D721Med (cell line): Measurements from ENCODE around the gene TMEM260.

Experiments used
- DNase-seq: peaks from one replicate; pipeline ENCODE4 v3.0.0; 2011; ENCODE audit warnings: low spot score; ENCODE audit not compliant: insufficient read length
- FAIRE-seq: peaks from 2 replicates; lab custom pipeline; 2011; peaks lifted over from hg19 to GRCh38; lab: Jason Lieb, UNC
- TF ChIP-seq, protein P1 (sequence below): IDR thresholded peaks from 2 replicates; pipeline ENCODE4 v1.5.1; 2012; ENCODE audit warnings: mild to moderate bottlenecking, control low read depth; ENCODE audit not compliant: insufficient read depth; ENCODE audit errors: missing control alignments

Gene TMEM260

DNA sequence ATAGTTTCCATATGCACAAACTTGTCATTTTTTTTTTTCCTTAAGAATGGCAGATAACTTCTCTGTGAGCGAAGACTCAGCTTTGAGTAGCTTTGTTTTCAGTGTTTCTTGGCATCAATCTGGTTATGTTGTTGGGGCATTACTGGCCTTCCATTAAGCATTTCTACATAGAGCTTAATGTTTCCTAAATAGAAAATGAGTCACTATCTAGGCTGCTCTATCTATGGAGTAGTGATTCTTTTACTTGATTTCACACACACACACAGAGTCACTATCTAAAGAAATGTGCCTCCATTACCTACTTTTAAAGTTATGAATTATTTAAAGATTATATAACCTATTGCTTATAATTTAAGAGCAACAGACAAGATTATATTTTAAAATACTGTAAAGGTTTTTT lies 53.9 kb downstream of the TMEM260 start:
- FAIRE-seq (peak; percentile 58), DNase-seq (no peak)
- TF ChIP-seq, protein P1, sequence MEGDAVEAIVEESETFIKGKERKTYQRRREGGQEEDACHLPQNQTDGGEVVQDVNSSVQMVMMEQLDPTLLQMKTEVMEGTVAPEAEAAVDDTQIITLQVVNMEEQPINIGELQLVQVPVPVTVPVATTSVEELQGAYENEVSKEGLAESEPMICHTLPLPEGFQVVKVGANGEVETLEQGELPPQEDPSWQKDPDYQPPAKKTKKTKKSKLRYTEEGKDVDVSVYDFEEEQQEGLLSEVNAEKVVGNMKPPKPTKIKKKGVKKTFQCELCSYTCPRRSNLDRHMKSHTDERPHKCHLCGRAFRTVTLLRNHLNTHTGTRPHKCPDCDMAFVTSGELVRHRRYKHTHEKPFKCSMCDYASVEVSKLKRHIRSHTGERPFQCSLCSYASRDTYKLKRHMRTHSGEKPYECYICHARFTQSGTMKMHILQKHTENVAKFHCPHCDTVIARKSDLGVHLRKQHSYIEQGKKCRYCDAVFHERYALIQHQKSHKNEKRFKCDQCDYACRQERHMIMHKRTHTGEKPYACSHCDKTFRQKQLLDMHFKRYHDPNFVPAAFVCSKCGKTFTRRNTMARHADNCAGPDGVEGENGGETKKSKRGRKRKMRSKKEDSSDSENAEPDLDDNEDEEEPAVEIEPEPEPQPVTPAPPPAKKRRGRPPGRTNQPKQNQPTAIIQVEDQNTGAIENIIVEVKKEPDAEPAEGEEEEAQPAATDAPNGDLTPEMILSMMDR = no peak

DNA sequence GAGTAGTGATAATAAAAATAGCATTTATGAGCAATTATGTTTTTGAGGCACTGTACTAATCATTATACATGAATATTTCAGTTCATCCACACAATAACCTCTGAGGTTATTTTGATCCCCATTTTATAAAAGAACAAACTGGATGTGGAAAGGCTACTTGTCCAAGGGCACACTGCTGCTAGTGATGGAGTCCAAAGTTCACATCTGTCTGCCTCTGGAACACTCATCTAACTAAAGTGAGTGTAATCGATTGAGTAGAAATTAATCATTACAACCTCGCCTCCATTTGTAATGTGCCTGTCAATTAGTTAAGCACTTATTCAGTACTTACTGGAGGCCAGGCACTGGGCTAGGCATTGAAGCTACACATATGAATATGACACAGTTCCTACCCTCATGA lies 55.4 kb downstream of the TMEM260 start:
- no peak for FAIRE-seq
- TF ChIP-seq, protein P1 = no peak
- no peak for DNase-seq

DNA sequence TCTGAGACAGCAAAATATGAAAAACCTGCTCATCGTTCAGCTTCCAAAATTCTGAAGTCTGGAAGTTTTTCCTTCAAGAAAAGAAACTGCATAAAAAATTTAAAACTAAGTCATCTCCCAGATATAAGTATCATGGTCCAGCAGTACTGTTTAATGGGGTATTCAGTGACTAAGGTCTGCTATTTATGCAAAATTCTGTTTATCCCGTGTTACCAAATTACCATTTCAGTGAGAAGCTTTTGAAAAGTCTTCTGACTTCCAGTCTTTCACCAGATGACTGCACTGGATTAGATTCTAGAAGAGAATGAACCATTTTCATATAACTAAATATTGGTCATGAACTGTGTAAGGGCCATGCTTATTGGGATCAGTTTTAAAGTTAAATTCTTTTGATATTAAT lies 67.9 kb downstream of the TMEM260 start:
- TF ChIP-seq, protein P1 = no peak
- FAIRE-seq (no peak), DNase-seq (no peak)

DNA sequence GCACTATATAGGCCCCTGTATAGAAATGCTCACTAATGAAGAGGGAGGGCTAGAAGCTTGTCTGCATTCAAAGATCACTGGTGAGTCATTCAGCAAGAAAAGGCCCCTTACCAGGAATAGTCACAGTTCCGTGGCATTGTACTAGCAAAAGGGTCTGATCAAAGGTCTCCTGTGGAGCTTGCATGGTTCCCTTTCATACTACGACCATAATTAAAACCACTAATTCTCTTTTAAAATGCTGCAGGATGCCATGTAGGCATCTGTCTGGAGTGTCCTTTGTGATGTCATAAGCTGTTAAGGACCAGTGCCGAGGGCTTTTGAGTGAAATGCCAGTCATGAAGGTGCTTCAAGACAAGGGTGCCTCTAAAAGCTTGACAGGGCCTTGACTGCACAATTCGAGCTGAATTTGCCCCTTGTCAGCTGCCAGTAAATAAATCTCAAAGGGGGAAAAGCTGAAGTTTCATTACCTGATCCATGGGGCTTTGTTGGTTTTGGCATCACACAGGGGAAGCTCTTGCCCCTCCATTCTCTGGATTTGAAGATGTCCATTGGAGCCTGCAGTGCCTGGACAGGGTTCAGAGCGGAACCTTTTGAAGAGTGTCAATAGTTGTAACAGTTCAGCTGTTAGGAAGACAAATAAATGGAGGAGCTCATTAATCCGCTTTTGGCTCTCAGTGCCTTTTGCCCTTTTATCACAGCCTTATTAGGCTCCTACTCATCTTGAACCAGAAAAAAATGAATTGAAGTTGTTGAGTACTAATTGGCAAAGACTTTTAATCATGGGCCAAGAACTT lies 69.1 kb downstream of the TMEM260 start:
- TF ChIP-seq, protein P1 = no peak
- DNase-seq (no peak), FAIRE-seq (no peak)

DNA sequence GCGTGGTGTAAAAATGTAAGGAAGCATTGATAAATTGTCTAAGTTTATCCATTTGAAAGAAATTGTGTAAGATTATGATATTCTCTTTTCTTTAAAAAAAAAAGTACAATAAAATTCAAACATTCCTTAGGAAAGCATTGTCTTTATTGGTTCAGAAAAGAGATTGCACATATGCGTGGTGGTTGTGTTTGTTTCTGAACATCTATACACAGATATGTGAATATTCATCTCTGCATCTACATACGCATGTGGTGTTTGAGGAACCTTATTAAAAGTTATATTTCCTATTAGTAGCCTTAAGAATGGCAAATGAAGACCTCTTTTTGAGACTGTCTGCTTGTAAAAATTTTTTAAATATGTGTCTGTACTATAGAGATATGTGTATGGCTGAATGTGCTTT lies 69.8 kb downstream of the TMEM260 start:
- FAIRE-seq (no peak), DNase-seq (no peak)
- TF ChIP-seq, protein P1 = no peak

DNA sequence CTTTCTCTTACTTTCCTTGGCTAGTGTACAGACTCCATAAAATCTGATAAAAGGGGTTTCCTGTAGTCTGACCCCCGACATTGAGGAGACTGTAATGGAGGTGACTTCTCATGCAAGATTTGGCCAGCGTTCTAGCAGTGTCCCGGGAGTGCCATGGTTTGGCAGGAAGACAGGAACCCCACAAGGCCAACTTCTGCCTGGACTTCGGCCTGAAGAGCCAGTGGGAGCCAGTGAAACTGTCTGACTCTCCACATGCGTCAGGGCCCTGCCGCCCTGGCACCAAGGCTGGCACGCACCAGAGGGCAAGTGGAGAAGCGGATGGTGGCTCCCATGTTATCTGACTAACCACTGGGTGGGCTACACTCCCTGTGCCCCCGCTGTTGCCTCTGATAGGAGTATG lies 70.5 kb downstream of the TMEM260 start:
- FAIRE-seq = no peak
- DNase-seq = no peak
- TF ChIP-seq, protein P1 = no peak

DNA sequence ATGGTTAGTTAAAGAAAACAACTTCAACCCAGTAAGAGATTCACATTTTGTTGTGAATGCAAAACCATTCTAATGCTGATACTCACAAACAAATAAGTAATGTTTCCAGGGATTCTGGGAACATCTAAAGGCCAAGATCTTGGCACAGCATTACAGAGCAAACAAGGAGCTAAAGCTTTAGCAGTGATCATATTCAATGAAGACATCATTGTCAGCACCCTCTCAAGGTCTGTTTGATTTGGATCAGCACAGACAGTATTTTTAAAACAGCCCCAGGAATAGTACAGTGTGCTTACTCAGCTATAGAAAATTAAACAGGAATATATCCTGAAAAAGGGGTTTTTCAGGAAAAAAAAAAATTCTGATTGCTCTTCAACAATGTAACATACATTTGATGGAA lies 71.4 kb downstream of the TMEM260 start:
- TF ChIP-seq, protein P1 = no peak
- FAIRE-seq (no peak), DNase-seq (no peak)
